PC-3 (cell line): ENCODE results near the gene NACC1. TPM values are rescaled to one million over a fixed set of nuclear protein-coding genes. Genes with fewer than 3 reads are reported as not detected.

ENCODE experiments used
- ATAC-seq: fragments of 200-7000 bp; cut with Tn5 transposase; 2 replicates; pipeline ENCODE4 v1.9.1; 2020; ENCODE audit warnings: mild to moderate bottlenecking, moderate library complexity
- BruUV-seq: library from RNA; stranded (reverse); fragments of 400-500 nt; replicated peaks from 2 replicates; lab custom pipeline; 2021; lab: Mats Ljungman, UMichigan
- CTCF ChIA-PET: fragments of 300-600 bp; sonication (Branson Sonifier 250); formaldehyde crosslinking; loops from one replicate; lab custom pipeline; 2022; ENCODE audit warnings: antibody characterized with exemption; lab: Charles Lee
- POLR2A ChIA-PET: fragments of 300-600 bp; sonication (Branson Sonifier 250); formaldehyde crosslinking; loops from one replicate; lab custom pipeline; 2022; ENCODE audit warnings: antibody characterized with exemption; ENCODE audit not compliant: unreplicated experiment; lab: Charles Lee
- DNase-seq: peaks from one replicate; pipeline ENCODE4 v3.0.0-alpha.2; 2015
- H2AFZ ChIP-seq: fragments of 300-600 bp; sonication (generic); 2 replicates; pipeline ENCODE4 v1.6.0; 2016; ENCODE audit warnings: antibody characterized with exemption, low read length
- H3F3A ChIP-seq: fragments of 300-600 bp; sonication (generic); one replicate; pipeline ENCODE4 v1.6.0; 2017; ENCODE audit warnings: antibody characterized with exemption, low read length, control low read depth, mild to moderate bottlenecking; ENCODE audit not compliant: unreplicated experiment
- H3K27ac ChIP-seq: fragments of 300-600 bp; sonication (generic); 2 replicates; pipeline ENCODE4 v1.5.1; 2016; ENCODE audit warnings: mild to moderate bottlenecking, low read length
- H3K27me3 ChIP-seq: fragments of 300-600 bp; sonication (generic); 2 replicates; pipeline ENCODE4 v1.6.1; 2016; ENCODE audit warnings: low read length, mixed read lengths
- H3K36me3 ChIP-seq: fragments of 300-600 bp; sonication (generic); 2 replicates; pipeline ENCODE4 v1.6.1; 2016; ENCODE audit warnings: low read depth, mixed run types, low read length, mixed read lengths
- H3K4me1 ChIP-seq: fragments of 300-600 bp; sonication (generic); 2 replicates; pipeline ENCODE4 v1.5.1; 2016; ENCODE audit warnings: low read length; ENCODE audit not compliant: insufficient read depth
- H3K4me2 ChIP-seq: fragments of 300-600 bp; sonication (generic); 2 replicates; pipeline ENCODE4 v1.6.0; 2016; ENCODE audit warnings: low read length
- H3K4me3 ChIP-seq: fragments of 300-600 bp; sonication (generic); 2 replicates; pipeline ENCODE4 v1.5.1; 2016; ENCODE audit warnings: mild to moderate bottlenecking, low read length, mixed read lengths
- H3K79me2 ChIP-seq: fragments of 300-600 bp; sonication (generic); 2 replicates; pipeline ENCODE4 v1.6.1; 2017; ENCODE audit warnings: low read length, mixed read lengths
- H3K9ac ChIP-seq: fragments of 300-600 bp; sonication (generic); 2 replicates; pipeline ENCODE4 v1.6.0; 2016; ENCODE audit warnings: mild to moderate bottlenecking, low read length
- H3K9me2 ChIP-seq: fragments of 300-600 bp; sonication (generic); replicated peaks from 2 replicates; pipeline ENCODE4 v1.6.1; 2016; ENCODE audit warnings: mixed run types, low read length, mixed read lengths
- H3K9me3 ChIP-seq: fragments of 300-600 bp; sonication (generic); 2 replicates; pipeline ENCODE4 v1.6.1; 2016; ENCODE audit warnings: low read length, mixed read lengths
- H4K20me1 ChIP-seq: fragments of 300-600 bp; sonication (generic); 2 replicates; pipeline ENCODE4 v1.6.1; 2016; ENCODE audit warnings: low read length, mixed read lengths
- CTCF ChIP-seq: fragments of 300-600 bp; sonication (generic); conservative IDR thresholded peaks from 2 replicates; pipeline ENCODE4 v1.5.1; 2017; ENCODE audit warnings: antibody characterized with exemption, low read depth, mild to moderate bottlenecking, low read length
- EZH2 ChIP-seq: fragments of 300-600 bp; sonication (generic); IDR thresholded peaks from one replicate; pipeline ENCODE4 v1.6.1; 2017; ENCODE audit warnings: antibody characterized with exemption, mild to moderate bottlenecking, low read length; ENCODE audit not compliant: unreplicated experiment
- EZH2phosphoT487 ChIP-seq: fragments of 300-600 bp; sonication (generic); IDR thresholded peaks from 2 replicates; pipeline ENCODE4 v1.6.1; 2018; ENCODE audit warnings: mild to moderate bottlenecking, antibody characterized with exemption, low read length, borderline replicate concordance
- intact Hi-C: fragments of 100-400 bp; cut with micrococcal nuclease; formaldehyde crosslinking; loops from 2 replicates; pipeline ENCODE4 v1.9.0; 2023
- total RNA-seq: library from RNA; depleted of rRNA; stranded (reverse); fragments of >200 nt; gene quantifications from 2 replicates; pipeline ENCODE4 v1.2.3, GENCODE V29; 2014

Gene NACC1
- total RNA-seq, 1 experiment from 2014 or later, result 266 TPM

GRCh38 chr19:13076320-13076719 lies 41.7 kb upstream of the NACC1 start:
- intact Hi-C loops, result no loop called here
- CTCF ChIA-PET, result no interaction called here
- TSS peak; percentile 5 for BruUV-seq

DNA sequence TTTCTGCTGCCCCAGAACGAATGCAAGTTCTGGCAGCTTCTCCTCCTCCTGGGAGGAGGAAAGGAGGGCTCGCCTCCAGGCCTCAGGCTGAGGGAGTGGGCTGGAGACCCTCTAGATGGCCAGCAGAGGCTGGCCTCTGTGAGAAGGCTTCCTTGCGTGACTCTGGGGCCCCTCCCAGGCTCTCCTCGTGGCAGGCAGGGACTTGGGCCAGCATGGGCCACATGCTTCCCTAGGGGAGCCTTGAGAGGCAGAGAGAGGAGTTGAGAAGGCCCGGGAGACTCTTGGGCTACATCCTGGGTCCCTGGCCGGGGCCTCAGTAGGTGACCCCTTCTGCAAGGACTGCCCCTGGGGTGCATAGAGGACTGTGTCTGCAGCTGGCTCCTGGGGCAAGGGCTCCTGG lies 41.3 kb upstream of the NACC1 start:
- H3K9me2 ChIP-seq, result no peaks in the 10 kb centered on the region
- no peak for TF ChIP-seq CTCF
- no peak for TF ChIP-seq EZH2
- TF ChIP-seq EZH2phosphoT487, result no peak
- DNase-seq (no peak), ATAC-seq (no peak)
- BruUV-seq, result no TSS peak
- CTCF ChIA-PET, result no interaction called here
- H3K27ac ChIP-seq, result no peak overlapping the region
- no peak overlapping the region for H2AFZ ChIP-seq
- no peaks in the 10 kb centered on the region for H3F3A ChIP-seq
- H3K4me3 ChIP-seq, result no peak overlapping the region
- H3K9ac ChIP-seq, result no peak overlapping the region
- H3K27me3 ChIP-seq, result no peaks in the 10 kb centered on the region
- POLR2A ChIA-PET, result no interaction called here
- H3K4me2 ChIP-seq, result no peak overlapping the region
- no peaks in the 10 kb centered on the region for H4K20me1 ChIP-seq
- H3K36me3 ChIP-seq, result peaks cover 26% of the 10 kb centered on the region; the same call in 1 of the 2 replicates
- no peaks in the 10 kb centered on the region for H3K79me2 ChIP-seq
- intact Hi-C loops, result no loop called here
- H3K4me1 ChIP-seq, result peaks cover 6% of the 10 kb centered on the region
- H3K9me3 ChIP-seq, result no peaks in the 10 kb centered on the region

More at GRCh38 chr19:13076320-13076719, 41.7 kb upstream of the NACC1 start:
- no peak overlapping the region for H3K4me3 ChIP-seq
- DNase-seq (no peak), ATAC-seq (no peak)
- H3K9me3 ChIP-seq, result no peaks in the 10 kb centered on the region
- H3K27me3 ChIP-seq, result no peaks in the 10 kb centered on the region
- H3K36me3 ChIP-seq, result peaks cover 22% of the 10 kb centered on the region; the same call in 1 of the 2 replicates
- H3K9me2 ChIP-seq, result no peaks in the 10 kb centered on the region
- TF ChIP-seq EZH2, result no peak
- TF ChIP-seq CTCF, result no peak
- TF ChIP-seq EZH2phosphoT487, result no peak
- no peak overlapping the region for H2AFZ ChIP-seq
- POLR2A ChIA-PET, result interaction anchor here (0.5 kb wide), 1 partner anchor 109 kb away, joined by 10 read pairs; no protein-coding TSS in a partner anchor
- H3K9ac ChIP-seq, result no peak overlapping the region
- no peaks in the 10 kb centered on the region for H3K79me2 ChIP-seq
- H4K20me1 ChIP-seq, result no peaks in the 10 kb centered on the region
- H3F3A ChIP-seq, result no peaks in the 10 kb centered on the region
- H3K27ac ChIP-seq, result no peak overlapping the region
- peaks cover 6% of the 10 kb centered on the region for H3K4me1 ChIP-seq
- no peak overlapping the region for H3K4me2 ChIP-seq

GRCh38 chr19:13077240-13077639 lies 40.8 kb upstream of the NACC1 start:
- Histone ChIP-seq H2AFZ (no peak overlapping the region), H3K36me3 (peaks cover 29% of the 10 kb centered on the region; the same call in 1 of the 2 replicates), H3K79me2 (no peaks in the 10 kb centered on the region), H3K27ac (no peak overlapping the region), H3K4me2 (no peak overlapping the region), H3K9me2 (no peaks in the 10 kb centered on the region), H3K27me3 (no peaks in the 10 kb centered on the region), H4K20me1 (no peaks in the 10 kb centered on the region), H3K4me1 (peaks cover 6% of the 10 kb centered on the region), H3K9ac (no peak overlapping the region), H3K4me3 (no peak overlapping the region), H3K9me3 (no peaks in the 10 kb centered on the region), H3F3A (no peaks in the 10 kb centered on the region)
- no peak for TF ChIP-seq EZH2
- no peak for TF ChIP-seq CTCF
- no peak for TF ChIP-seq EZH2phosphoT487
- ATAC-seq, result no peak
- BruUV-seq, result no TSS peak
- CTCF ChIA-PET, result no interaction called here
- no peak for DNase-seq
- intact Hi-C loops, result no loop called here
- POLR2A ChIA-PET, result no interaction called here
